Breast epithelium (tissue), 4 donors: ENCODE measurements around the gene ATF5. TPM values are rescaled to one million over a fixed set of nuclear protein-coding genes. Genes with fewer than 3 reads are reported as not detected.
A peak's percentile ranks its signal among the peaks of the same experiment; 100 is the strongest.
"Not testable (repeated sequence)": the region's sequence is repeated elsewhere in the genome, so short reads cannot be mapped to it uniquely, and the experiment has no call there.

ENCODE experiments used
- DNase-seq, 2 donors: peaks; one replicate each; pipeline ENCODE4 v3.0.0-alpha.2; 2019; ENCODE audit warnings: low spot score in 2 of 2
- H3K27ac ChIP-seq, 2 donors: fragments of 200-600 bp; sonication (generic) in 1 of 2; one replicate each; pipeline ENCODE4 v1.5.1; 2016 to 2019; ENCODE audit warnings: mild to moderate bottlenecking in 1 of 2
- H3K27me3 ChIP-seq, 2 donors: fragments of 200-600 bp; sonication (generic) in 1 of 2; one replicate each; pipeline versions ENCODE4 v1.5.1 to v1.6.0; 2017 to 2019; ENCODE audit warnings: control low read depth in 1 of 2, mild to moderate bottlenecking in 1 of 2
- H3K36me3 ChIP-seq: fragments of 200-600 bp; one replicate; pipeline ENCODE4 v1.5.1; 2019
- H3K4me1 ChIP-seq, 2 donors: fragments of 200-600 bp; sonication (generic); one replicate each; pipeline ENCODE4 v1.5.1; 2016 to 2019; ENCODE audit warnings: control low read depth in 1 of 2
- H3K4me3 ChIP-seq, 3 donors: fragments of 200-600 bp; sonication (generic); 1 replicate in 2 of 3; 2 replicates in 1 of 3; pipeline ENCODE4 v1.5.1; 2016 to 2019; ENCODE audit warnings: mild to moderate bottlenecking in 3 of 3, moderate library complexity in 2 of 3
- H3K9me3 ChIP-seq, 2 donors: fragments of 200-600 bp; sonication (generic) in 1 of 2; one replicate each; pipeline ENCODE4 v1.5.1; 2016 to 2019; ENCODE audit warnings: control low read depth in 1 of 2
- POLR2A ChIP-seq: fragments of 450-650 bp; IDR thresholded peaks from one replicate; pipeline ENCODE4 v1.6.1; 2016; ENCODE audit warnings: antibody characterized with exemption, mild to moderate bottlenecking, moderate library complexity
- POLR2AphosphoS5 ChIP-seq, 3 donors: sonication (generic); formaldehyde crosslinking; IDR thresholded peaks; one replicate each; pipeline ENCODE4 v1.6.1; 2017; ENCODE audit warnings: antibody characterized with exemption in 3 of 3
- intact Hi-C: fragments of 100-400 bp; cut with DNase I; formaldehyde crosslinking; loops from one replicate; pipeline ENCODE4 v1.15.1; 2023; ENCODE audit warnings: low total_unique reads
- total RNA-seq, 3 donors: library from RNA; depleted of rRNA; stranded (reverse); fragments of >200 nt; gene quantifications; one replicate each; pipeline ENCODE4 v1.1.0, GENCODE V29; 2016
- TF ChIP-seq, protein P1 (sequence below), 3 donors: fragments of 450-650 bp; IDR thresholded peaks; one replicate each; pipeline ENCODE4 v1.5.1; 2016 to 2017; ENCODE audit warnings: antibody characterized with exemption in 3 of 3, mild to moderate bottlenecking in 3 of 3, moderate library complexity in 3 of 3

Gene ATF5
- total RNA-seq, 3 donors from 2014 or later = 5.9 to 20.0 (median 8.2) TPM

GRCh38 chr19:49937750-49938381 is 8.9 kb downstream of the ATF5 start:
- no peaks in the 10 kb centered on the region for H3K4me1 ChIP-seq
- TF ChIP-seq POLR2AphosphoS5 (IDR thresholded peaks at IDR 0.05) (peak in 1 of 3 donors; percentile 26), POLR2A (no peak)
- TF ChIP-seq, protein P1, sequence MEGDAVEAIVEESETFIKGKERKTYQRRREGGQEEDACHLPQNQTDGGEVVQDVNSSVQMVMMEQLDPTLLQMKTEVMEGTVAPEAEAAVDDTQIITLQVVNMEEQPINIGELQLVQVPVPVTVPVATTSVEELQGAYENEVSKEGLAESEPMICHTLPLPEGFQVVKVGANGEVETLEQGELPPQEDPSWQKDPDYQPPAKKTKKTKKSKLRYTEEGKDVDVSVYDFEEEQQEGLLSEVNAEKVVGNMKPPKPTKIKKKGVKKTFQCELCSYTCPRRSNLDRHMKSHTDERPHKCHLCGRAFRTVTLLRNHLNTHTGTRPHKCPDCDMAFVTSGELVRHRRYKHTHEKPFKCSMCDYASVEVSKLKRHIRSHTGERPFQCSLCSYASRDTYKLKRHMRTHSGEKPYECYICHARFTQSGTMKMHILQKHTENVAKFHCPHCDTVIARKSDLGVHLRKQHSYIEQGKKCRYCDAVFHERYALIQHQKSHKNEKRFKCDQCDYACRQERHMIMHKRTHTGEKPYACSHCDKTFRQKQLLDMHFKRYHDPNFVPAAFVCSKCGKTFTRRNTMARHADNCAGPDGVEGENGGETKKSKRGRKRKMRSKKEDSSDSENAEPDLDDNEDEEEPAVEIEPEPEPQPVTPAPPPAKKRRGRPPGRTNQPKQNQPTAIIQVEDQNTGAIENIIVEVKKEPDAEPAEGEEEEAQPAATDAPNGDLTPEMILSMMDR (IDR thresholded peaks at IDR 0.05) = peak; percentile 89 to 97 (median 90)
- H3K27ac ChIP-seq = no peak overlapping the region
- no peaks in the 10 kb centered on the region for H3K9me3 ChIP-seq
- peak; percentile 46 to 72 for DNase-seq
- H3K27me3 ChIP-seq = no peaks in the 10 kb centered on the region
- intact Hi-C loops = loop anchor here (2.0 kb wide), 1 partner anchor 25 kb away; no protein-coding TSS in a partner anchor
- peak overlapping the region in 1 of 3 donors; percentile 49 for H3K4me3 ChIP-seq
- H3K36me3 ChIP-seq = no peaks in the 10 kb centered on the region

- intact Hi-C loops = loop anchor here (2.0 kb wide), 1 partner anchor 24 kb away; no protein-coding TSS in a partner anchor
- Histone ChIP-seq H3K36me3 (no peaks in the 10 kb centered on the region), H3K9me3 (no peaks in the 10 kb centered on the region), H3K4me3 (no peak overlapping the region), H3K27ac (no peak overlapping the region), H3K27me3 (no peaks in the 10 kb centered on the region), H3K4me1 (no peaks in the 10 kb centered on the region)
- DNase-seq = no peak
- TF ChIP-seq, protein P1 (IDR thresholded peaks at IDR 0.05) = no peak
- TF ChIP-seq POLR2AphosphoS5 (IDR thresholded peaks at IDR 0.05) = no peak
- no peak for TF ChIP-seq POLR2A
Observed at GRCh38 chr19:49938662-49939061, 9.7 kb downstream of the ATF5 start.

GRCh38 chr19:49939721-49940481 is 10.9 kb downstream of the ATF5 start:
- Histone ChIP-seq H3K27ac (no peak overlapping the region), H3K36me3 (no peaks in the 10 kb centered on the region), H3K27me3 (no peaks in the 10 kb centered on the region), H3K4me3 (no peak overlapping the region), H3K4me1 (no peaks in the 10 kb centered on the region), H3K9me3 (no peaks in the 10 kb centered on the region)
- DNase-seq = no peak
- TF ChIP-seq POLR2A (no peak), POLR2AphosphoS5 (IDR thresholded peaks at IDR 0.05) (no peak)
- TF ChIP-seq, protein P1 (IDR thresholded peaks at IDR 0.05) = no peak
- intact Hi-C loops = loop anchor here (2.0 kb wide), 1 partner anchor 23 kb away; no protein-coding TSS in a partner anchor

GRCh38 chr19:49940482-49940791 is 11.4 kb downstream of the ATF5 start:
- H3K27ac ChIP-seq = no peak overlapping the region
- no peak overlapping the region for H3K4me3 ChIP-seq
- H3K36me3 ChIP-seq = no peaks in the 10 kb centered on the region
- no peaks in the 10 kb centered on the region for H3K9me3 ChIP-seq
- intact Hi-C loops = no loop called here
- no peaks in the 10 kb centered on the region for H3K4me1 ChIP-seq
- no peak for DNase-seq
- no peaks in the 10 kb centered on the region for H3K27me3 ChIP-seq
- TF ChIP-seq POLR2A (no peak), POLR2AphosphoS5 (IDR thresholded peaks at IDR 0.05) (no peak)
- TF ChIP-seq, protein P1 (IDR thresholded peaks at IDR 0.05) = no peak

DNA sequence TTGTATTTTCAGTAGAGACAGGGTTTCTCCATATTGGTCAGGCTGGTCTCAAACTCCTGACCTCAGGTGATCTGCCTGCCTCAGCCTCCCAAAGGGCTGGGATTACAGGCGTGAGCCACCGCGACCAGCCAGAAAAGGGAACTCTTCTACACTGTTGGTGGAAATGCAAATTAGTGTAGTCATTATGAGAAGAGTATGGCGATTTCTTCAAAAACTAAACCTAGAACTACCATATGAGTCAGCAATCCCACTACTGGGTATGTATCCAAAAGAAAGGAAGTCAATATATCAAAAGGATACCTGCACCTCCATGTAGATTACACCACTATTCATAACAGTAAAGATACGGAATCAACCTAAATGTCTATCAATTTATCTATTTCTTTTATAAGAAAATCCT is 15.6 kb downstream of the ATF5 start:
- DNase-seq, H3K36me3 ChIP-seq, H3K9me3 ChIP-seq, H3K4me1 ChIP-seq, H3K27me3 ChIP-seq, H3K27ac ChIP-seq, intact Hi-C loops, H3K4me3 ChIP-seq: not testable (repeated sequence)
